Measurements from ENCODE around the gene COL24A1.

DNA sequence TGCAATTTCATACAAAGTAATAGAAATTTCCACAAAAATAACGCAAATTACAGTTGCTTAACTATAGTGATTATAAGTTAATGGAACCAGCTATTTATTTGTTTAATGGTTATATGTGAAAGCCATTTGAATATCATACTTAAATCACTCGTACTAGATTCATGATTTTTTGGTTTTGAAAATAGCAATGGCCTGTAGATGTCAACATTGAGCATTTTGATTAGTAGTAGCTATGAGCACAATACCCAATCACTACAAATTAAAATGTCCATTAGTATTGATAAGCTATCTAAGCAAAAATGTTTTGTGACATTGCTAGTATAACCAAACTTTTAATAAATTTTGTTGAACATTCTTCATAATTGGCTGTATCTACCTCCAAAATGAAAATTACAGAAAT is 10.0 kb downstream of the COL24A1 start:
- TF ChIP-seq, protein P1, sequence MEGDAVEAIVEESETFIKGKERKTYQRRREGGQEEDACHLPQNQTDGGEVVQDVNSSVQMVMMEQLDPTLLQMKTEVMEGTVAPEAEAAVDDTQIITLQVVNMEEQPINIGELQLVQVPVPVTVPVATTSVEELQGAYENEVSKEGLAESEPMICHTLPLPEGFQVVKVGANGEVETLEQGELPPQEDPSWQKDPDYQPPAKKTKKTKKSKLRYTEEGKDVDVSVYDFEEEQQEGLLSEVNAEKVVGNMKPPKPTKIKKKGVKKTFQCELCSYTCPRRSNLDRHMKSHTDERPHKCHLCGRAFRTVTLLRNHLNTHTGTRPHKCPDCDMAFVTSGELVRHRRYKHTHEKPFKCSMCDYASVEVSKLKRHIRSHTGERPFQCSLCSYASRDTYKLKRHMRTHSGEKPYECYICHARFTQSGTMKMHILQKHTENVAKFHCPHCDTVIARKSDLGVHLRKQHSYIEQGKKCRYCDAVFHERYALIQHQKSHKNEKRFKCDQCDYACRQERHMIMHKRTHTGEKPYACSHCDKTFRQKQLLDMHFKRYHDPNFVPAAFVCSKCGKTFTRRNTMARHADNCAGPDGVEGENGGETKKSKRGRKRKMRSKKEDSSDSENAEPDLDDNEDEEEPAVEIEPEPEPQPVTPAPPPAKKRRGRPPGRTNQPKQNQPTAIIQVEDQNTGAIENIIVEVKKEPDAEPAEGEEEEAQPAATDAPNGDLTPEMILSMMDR (optimal IDR thresholded peaks at IDR 0.05 in 1 of 3, IDR thresholded peaks at IDR 0.05 in 1 of 3, conservative IDR thresholded peaks at IDR 0.05 in 1 of 3; ENCODE audit: extremely low read depth in 1 of 3, insufficient read depth in 2 of 3, low read length in 3 of 3), result no peak
- TF ChIP-seq EZH2 (IDR thresholded peaks at IDR 0.05; ENCODE audit: low read length), result no peak

Measured in keratinocyte (primary cell).